Umbilical cord (tissue), 2 donors: Measurements from ENCODE around the gene NCK1. TPM values are rescaled to one million over a fixed set of nuclear protein-coding genes. Genes with fewer than 3 reads are reported as not detected.

Experiments used
- DNase-seq: peaks from one replicate; pipeline ENCODE4 v3.0.0-alpha.2; 2015; ENCODE audit warnings: low spot score
- total RNA-seq: library from RNA; depleted of rRNA; stranded (reverse); fragments of >200 nt; gene quantifications from one replicate; pipeline ENCODE4 v1.2.3, GENCODE V29; 2014; ENCODE audit warnings: low replicate concordance; ENCODE audit not compliant: insufficient read depth

NCK1 gene
- 89.6 TPM for total RNA-seq

- DNase-seq, result peak; percentile 99
Observed at GRCh38 chr3:136861890-136862616, at the start of gene NCK1. Gene NCK1 (plus strand): TSS chr3:136862208. CDS start chr3:136928002, 65,794 bp downstream.

- DNase-seq, result no peak
Observed at GRCh38 chr3:136817448-136817847, 44.6 kb upstream of the NCK1 start.

GRCh38 chr3:136818191-136818768 lies 43.7 kb upstream of the NCK1 start:
- DNase-seq, result peak; percentile 3

- DNase-seq, result peak; percentile 17
Observed at GRCh38 chr3:136818769-136819391, 43.1 kb upstream of the NCK1 start, which contains the start of gene SLC35G2. Gene SLC35G2 (plus strand): TSS chr3:136819126. CDS start chr3:136854461, 35,335 bp downstream.

- no peak for DNase-seq
Observed at GRCh38 chr3:136819392-136819730, 42.6 kb upstream of the NCK1 start.

- DNase-seq, result peak; percentile 41
Observed at GRCh38 chr3:136819731-136820679, 42.0 kb upstream of the NCK1 start.

- DNase-seq, result no peak
Observed at GRCh38 chr3:136831461-136831860, 30.5 kb upstream of the NCK1 start.

GRCh38 chr3:136835089-136835812 lies 26.8 kb upstream of the NCK1 start:
- DNase-seq, result no peak

GRCh38 chr3:136835813-136836510 lies 26.0 kb upstream of the NCK1 start:
- DNase-seq, result no peak

GRCh38 chr3:136836511-136837156 lies 25.4 kb upstream of the NCK1 start:
- no peak for DNase-seq

- no peak for DNase-seq
Observed at GRCh38 chr3:136838641-136839555, 23.1 kb upstream of the NCK1 start.

- no peak for DNase-seq
Observed at GRCh38 chr3:136839556-136839931, 22.5 kb upstream of the NCK1 start.

- no peak for DNase-seq
Observed at GRCh38 chr3:136840252-136840651, 21.8 kb upstream of the NCK1 start.

GRCh38 chr3:136842294-136842693 lies 19.7 kb upstream of the NCK1 start:
- DNase-seq, result no peak

- DNase-seq, result no peak
Observed at GRCh38 chr3:136844724-136845123, 17.3 kb upstream of the NCK1 start.

- no peak for DNase-seq
Observed at GRCh38 chr3:136852180-136852579, 9.8 kb upstream of the NCK1 start.

GRCh38 chr3:136856665-136857064 lies 5.3 kb upstream of the NCK1 start:
- no peak for DNase-seq

GRCh38 chr3:136858381-136858780 lies 3.6 kb upstream of the NCK1 start:
- peak; percentile 20 for DNase-seq

- no peak for DNase-seq
Observed at GRCh38 chr3:136860541-136860940, 1.5 kb upstream of the NCK1 start.
